Measurements from ENCODE around the gene GTF2I. TPM values are rescaled to one million over a fixed set of nuclear protein-coding genes. Genes with fewer than 3 reads are reported as not detected.
"Not testable (repeated sequence)": the region's sequence is repeated elsewhere in the genome, so short reads cannot be mapped to it uniquely, and the experiment has no call there.

GTF2I gene
- total RNA-seq, 2 experiments from 2014 or later = 105 to 109 TPM

- H3K36me3 ChIP-seq (ENCODE audit: insufficient read depth, low read length); intact Hi-C loops (cut with DNase I, micrococcal nuclease); H3K9me3 Mint-ChIP-seq; H3K4me3 ChIP-seq (ENCODE audit: low read length); CTCF ChIA-PET; H3K4me1 ChIP-seq (ENCODE audit: insufficient read depth, low read length); H3K27me3 Mint-ChIP-seq; H3K4me1 Mint-ChIP-seq (ENCODE audit: low read depth); ATAC-seq (ENCODE audit: poor library complexity); H3K27ac ChIP-seq (ENCODE audit: low read depth in 1 of 2, low read length in 2 of 2); H3K36me3 Mint-ChIP-seq (ENCODE audit: low read depth); H3K27me3 ChIP-seq (ENCODE audit: control insufficient read depth in 1 of 2, insufficient read depth in 2 of 2, low read length in 2 of 2); H3K27ac Mint-ChIP-seq; POLR2A ChIA-PET; DNase-seq; H3K4me3 Mint-ChIP-seq; H3K9me3 ChIP-seq (ENCODE audit: control insufficient read depth in 1 of 2, insufficient read depth in 1 of 2, low read length in 2 of 2): not testable (repeated sequence)
Measured at GRCh38 chr7:74789200-74789736, 131.8 kb downstream of the GTF2I start.

- ATAC-seq (ENCODE audit: poor library complexity); H3K36me3 ChIP-seq (ENCODE audit: insufficient read depth, low read length); H3K4me3 ChIP-seq (ENCODE audit: low read length); H3K27ac Mint-ChIP-seq; H3K27me3 Mint-ChIP-seq; H3K27ac ChIP-seq (ENCODE audit: low read depth in 1 of 2, low read length in 2 of 2); H3K9me3 Mint-ChIP-seq; H3K9me3 ChIP-seq (ENCODE audit: control insufficient read depth in 1 of 2, insufficient read depth in 1 of 2, low read length in 2 of 2); intact Hi-C loops (cut with DNase I, micrococcal nuclease); DNase-seq; H3K4me1 ChIP-seq (ENCODE audit: insufficient read depth, low read length); CTCF ChIA-PET; H3K4me1 Mint-ChIP-seq (ENCODE audit: low read depth); H3K4me3 Mint-ChIP-seq; H3K27me3 ChIP-seq (ENCODE audit: control insufficient read depth in 1 of 2, insufficient read depth in 2 of 2, low read length in 2 of 2); H3K36me3 Mint-ChIP-seq (ENCODE audit: low read depth); POLR2A ChIA-PET: not testable (repeated sequence)
Measured at GRCh38 chr7:74797848-74798622, 140.5 kb downstream of the GTF2I start.

- H3K27ac ChIP-seq (ENCODE audit: low read depth in 1 of 2, low read length in 2 of 2); H3K4me1 ChIP-seq (ENCODE audit: insufficient read depth, low read length); H3K36me3 Mint-ChIP-seq (ENCODE audit: low read depth); H3K27me3 ChIP-seq (ENCODE audit: control insufficient read depth in 1 of 2, insufficient read depth in 2 of 2, low read length in 2 of 2); DNase-seq; H3K9me3 ChIP-seq (ENCODE audit: control insufficient read depth in 1 of 2, insufficient read depth in 1 of 2, low read length in 2 of 2); CTCF ChIA-PET; H3K36me3 ChIP-seq (ENCODE audit: insufficient read depth, low read length); H3K27me3 Mint-ChIP-seq; H3K9me3 Mint-ChIP-seq; POLR2A ChIA-PET; H3K27ac Mint-ChIP-seq; intact Hi-C loops (cut with DNase I, micrococcal nuclease); H3K4me3 Mint-ChIP-seq; H3K4me3 ChIP-seq (ENCODE audit: low read length); ATAC-seq (ENCODE audit: poor library complexity); H3K4me1 Mint-ChIP-seq (ENCODE audit: low read depth): not testable (repeated sequence)
Measured at GRCh38 chr7:74798644-74799043, 141.1 kb downstream of the GTF2I start.

Other genes with a start within 250 kb of the GTF2I start
- 1 to 10 TPM in 1 of 2 experiments, under 1 TPM in 1; 0.74 to 1.2 TPM for gene GTF2IRD1, start 203.8 kb upstream of the GTF2I start, total RNA-seq
- 1 to 10 TPM; 3.9 to 4.5 TPM for gene NCF1, start 116.3 kb downstream of the GTF2I start, total RNA-seq
- gene GTF2IRD2, start 193.9 kb downstream of the GTF2I start, total RNA-seq = 10 to 100 TPM; 20.4 to 21.0 TPM

All from CD4-positive, alpha-beta T cell (primary cell).